ENCODE results near the gene GTF2H4.

GRCh38 chr6:30914076-30914853 lies 6.3 kb downstream of the GTF2H4 start, which contains the start of gene VARS2:
- TF ChIP-seq CTCF (IDR thresholded peaks at IDR 0.05; ENCODE audit: insufficient read depth, low read length, poor library complexity, severe bottlenecking), result peak; percentile 17
- TF ChIP-seq EZH2phosphoT487 (conservative IDR thresholded peaks at IDR 0.05; ENCODE audit: low read length), result no peak

All from SU-DHL-6 (cell line).